IMR-90 (cell line): ENCODE measurements around the gene AP2A1. TPM values are rescaled to one million over a fixed set of nuclear protein-coding genes. Genes with fewer than 3 reads are reported as not detected.

Source experiments
- ATAC-seq: fragments of 200-7000 bp; cut with Tn5 transposase; 2 replicates; pipeline ENCODE4 v1.9.1; 2020; ENCODE audit warnings: low read depth, mild to moderate bottlenecking, moderate library complexity
- BruUV-seq: library from RNA; stranded (reverse); fragments of 400-500 nt; replicated peaks from 2 replicates; lab custom pipeline; 2021; lab: Mats Ljungman, UMichigan
- CTCF ChIA-PET: fragments of 300-600 bp; formaldehyde crosslinking; extraction: SDS; loops from one replicate; lab custom pipeline; 2021; ENCODE audit warnings: antibody characterized with exemption; lab: Yijun Ruan, JAX
- POLR2A ChIA-PET: fragments of 300-600 bp; sonication (Branson Sonifier 250); formaldehyde crosslinking; loops from one replicate; lab custom pipeline; 2022; ENCODE audit warnings: antibody characterized with exemption; ENCODE audit not compliant: unreplicated experiment; lab: Charles Lee
- DNase-seq: peaks from one replicate; pipeline ENCODE4 v3.0.0; 2013
- H2AFZ ChIP-seq: replicated peaks from 2 replicates; pipeline ENCODE3; 2013; ENCODE audit warnings: low read length, mild to moderate bottlenecking; ENCODE audit not compliant: poor library complexity
- H2AK5ac ChIP-seq: 2 replicates; pipeline ENCODE4 v1.6.1; 2013; ENCODE audit warnings: low read depth, low read length, inconsistent platforms
- H2AK9ac ChIP-seq: replicated peaks from 2 replicates; pipeline ENCODE3; 2013; ENCODE audit warnings: mild to moderate bottlenecking, low read depth, low read length, moderate library complexity; ENCODE audit not compliant: poor library complexity
- H2BK120ac ChIP-seq: 2 replicates; pipeline ENCODE4 v1.6.1; 2013; ENCODE audit warnings: low read depth, low read length, inconsistent platforms
- H2BK15ac ChIP-seq: 3 replicates; pipeline ENCODE4 v1.6.1; 2013; ENCODE audit warnings: low read depth, low read length, inconsistent platforms
- H2BK20ac ChIP-seq: 2 replicates; pipeline ENCODE4 v1.6.1; 2013; ENCODE audit warnings: low read depth, mild to moderate bottlenecking, inconsistent platforms, low read length, moderate library complexity
- H2BK5ac ChIP-seq: 2 replicates; pipeline ENCODE4 v1.6.1; 2013; ENCODE audit warnings: mild to moderate bottlenecking, low read depth, low read length, inconsistent platforms; ENCODE audit not compliant: poor library complexity, severe bottlenecking
- H3K14ac ChIP-seq: replicated peaks from 2 replicates; pipeline ENCODE4 v1.6.1; 2013; ENCODE audit warnings: low read depth, low read length, inconsistent platforms
- H3K18ac ChIP-seq: 2 replicates; pipeline ENCODE4 v1.6.1; 2013; ENCODE audit warnings: low read depth, low read length, control low read depth
- H3K23ac ChIP-seq: 2 replicates; pipeline ENCODE4 v1.6.1; 2013; ENCODE audit warnings: low read depth, low read length, inconsistent platforms
- H3K27ac ChIP-seq: 2 replicates; pipeline ENCODE4 v1.5.1; 2013; ENCODE audit warnings: mild to moderate bottlenecking, control low read depth, low read length; ENCODE audit not compliant: insufficient read depth
- H3K27me3 ChIP-seq: 2 replicates; pipeline ENCODE4 v1.6.1; 2013; ENCODE audit warnings: low read length; ENCODE audit not compliant: control insufficient read depth, insufficient read depth
- H3K36me3 ChIP-seq: 2 replicates; pipeline ENCODE4 v1.6.1; 2013; ENCODE audit warnings: low read length, mixed read lengths; ENCODE audit not compliant: control insufficient read depth, insufficient read depth
- H3K4ac ChIP-seq: 2 replicates; pipeline ENCODE4 v1.6.1; 2013; ENCODE audit warnings: low read depth, low read length, inconsistent platforms
- H3K4me1 ChIP-seq: 2 replicates; pipeline ENCODE4 v1.6.1; 2013; ENCODE audit warnings: low read length, mixed read lengths; ENCODE audit not compliant: control insufficient read depth, insufficient read depth
- H3K4me2 ChIP-seq: 2 replicates; pipeline ENCODE4 v1.6.1; 2013; ENCODE audit warnings: low read depth, mild to moderate bottlenecking, control low read depth, low read length, moderate library complexity
- H3K4me3 ChIP-seq: 2 replicates; pipeline ENCODE4 v1.5.1; 2013; ENCODE audit warnings: low read depth, mild to moderate bottlenecking, control low read depth, low read length, moderate library complexity; ENCODE audit not compliant: insufficient read depth
- H3K56ac ChIP-seq: 2 replicates; pipeline ENCODE4 v1.6.1; 2013; ENCODE audit warnings: low read length, inconsistent platforms; ENCODE audit not compliant: insufficient read depth; ENCODE audit errors: extremely low read depth
- H3K79me1 ChIP-seq, 2 experiments: 2 replicates each; pipeline ENCODE4 v1.6.1; 2013; ENCODE audit warnings: low read length in 2 of 2, inconsistent platforms in 1 of 2, low read depth in 1 of 2
- H3K9ac ChIP-seq: 2 replicates; pipeline ENCODE4 v1.6.1; 2013; ENCODE audit warnings: low read depth, low read length, control low read depth
- H3K9me1 ChIP-seq: 2 replicates; pipeline ENCODE4 v1.6.1; 2013; ENCODE audit warnings: low read length, inconsistent platforms; ENCODE audit not compliant: insufficient read depth
- H3K9me3 ChIP-seq: 2 replicates; pipeline ENCODE4 v1.6.1; 2013; ENCODE audit warnings: low read length; ENCODE audit not compliant: control insufficient read depth, insufficient read depth
- H4K20me1 ChIP-seq: 2 replicates; pipeline ENCODE4 v1.6.1; 2013; ENCODE audit warnings: low read length, inconsistent platforms; ENCODE audit not compliant: insufficient read depth
- H4K5ac ChIP-seq: 2 replicates; pipeline ENCODE4 v1.6.1; 2013; ENCODE audit warnings: mild to moderate bottlenecking, low read depth, low read length, control low read depth
- H4K8ac ChIP-seq, 2 experiments: 2 replicates each; pipeline ENCODE4 v1.6.1; 2013; ENCODE audit warnings: low read depth in 2 of 2, low read length in 2 of 2, control low read depth in 1 of 2, inconsistent platforms in 1 of 2
- H4K91ac ChIP-seq: 2 replicates; pipeline ENCODE4 v1.6.1; 2013; ENCODE audit warnings: low read depth, low read length, inconsistent platforms; ENCODE audit not compliant: insufficient read depth
- BHLHE40 ChIP-seq: fragments of 150-350 bp; IDR thresholded peaks from 2 replicates; pipeline ENCODE4 v1.6.1; 2016; ENCODE audit warnings: mild to moderate bottlenecking, low read depth, low read length
- CEBPB ChIP-seq: IDR thresholded peaks from 2 replicates; pipeline ENCODE4 v1.6.1; 2012; ENCODE audit warnings: low read depth, low read length, improper control_type of control experiment
- CHD1 ChIP-seq: IDR thresholded peaks from 2 replicates; pipeline ENCODE4 v1.6.1; 2012; ENCODE audit warnings: low read depth, low read length, improper control_type of control experiment
- MAFK ChIP-seq: IDR thresholded peaks from 2 replicates; pipeline ENCODE4 v1.6.1; 2012; ENCODE audit warnings: low read depth, low read length, improper control_type of control experiment
- POLR2A ChIP-seq: IDR thresholded peaks from 2 replicates; pipeline ENCODE4 v1.6.1; 2012; ENCODE audit warnings: mild to moderate bottlenecking, low read depth, low read length
- RAD21 ChIP-seq: IDR thresholded peaks from 2 replicates; pipeline ENCODE4 v1.6.1; 2012; ENCODE audit warnings: low read length, improper control_type of control experiment
- RCOR1 ChIP-seq: IDR thresholded peaks from 2 replicates; pipeline ENCODE4 v1.6.1; 2012; ENCODE audit warnings: mild to moderate bottlenecking, low read length, improper control_type of control experiment; ENCODE audit not compliant: insufficient replicate concordance
- SMC3 ChIP-seq: fragments of 150-350 bp; IDR thresholded peaks from 2 replicates; pipeline ENCODE4 v1.6.1; 2016; ENCODE audit warnings: low read depth, mild to moderate bottlenecking, antibody characterized with exemption, low read length, moderate library complexity
- WGBS, 2 experiments: methylation state at CpG; one replicate each; pipeline versions ENCODE4 v1.1.5 to v1.1.7; 2013; ENCODE audit warnings: missing lambda C conversion rate in 2 of 2; ENCODE audit not compliant: insufficient read length in 1 of 2; ENCODE audit errors: extremely low coverage in 2 of 2; 5-methylcytosine and 5-hydroxymethylcytosine counted together
- dilution Hi-C: fragments of 300-500 bp; cut with HindIII; formaldehyde crosslinking; loops from one replicate; pipeline ENCODE4 v1.14.3; 2018; ENCODE audit warnings: low sequenced_read_pairs; ENCODE audit not compliant: unreplicated experiment
- in situ Hi-C: fragments of 300-500 bp; cut with MboI; formaldehyde crosslinking; loops from 3 replicates; pipeline ENCODE4 v1.14.3; 2019; ENCODE audit warnings: low sequenced_read_pairs, inconsistent platforms, mixed read lengths
- intact Hi-C: fragments of 100-400 bp; cut with micrococcal nuclease; formaldehyde crosslinking; loops from 2 replicates; pipeline ENCODE4 v1.10.0; 2022
- microRNA-seq, 2 experiments: library from miRNA; stranded (forward) in 1 of 2; unstranded in 1 of 2; fragments of 10-50 nt in 1 of 2; fragments of <30 nt in 1 of 2; gene quantifications in 1 of 2; microRNA quantifications in 1 of 2; one replicate each; pipeline versions ENCODE3 to v1.1.0; 2013 to 2020; ENCODE audit not compliant: insufficient read depth in 1 of 2, insufficient read length in 1 of 2, unreplicated experiment in 1 of 2
- polyA plus RNA-seq, 3 experiments: library from polyadenylated mRNA; depleted of rRNA; stranded (reverse); fragments of >200 nt; gene quantifications; 2 replicates each; pipeline ENCODE4 v1.2.3, GENCODE V29; 2012; ENCODE audit warnings: low replicate concordance in 1 of 3
- small RNA-seq, 5 experiments: library from RNA; depleted of rRNA; stranded (forward); fragments of <200 nt; gene quantifications; one replicate each; pipeline ENCODE3, GENCODE V24; 2012
- total RNA-seq: library from RNA; depleted of rRNA; stranded (reverse); fragments of >200 nt; gene quantifications from 2 replicates; pipeline ENCODE4 v1.2.3, GENCODE V29; 2012; rRNA removed
- TF ChIP-seq, protein P1 (sequence below): fragments of 150-350 bp; IDR thresholded peaks from 2 replicates; pipeline ENCODE4 v1.6.1; 2016; ENCODE audit warnings: low read depth, mild to moderate bottlenecking, low read length, moderate library complexity, borderline replicate concordance

Gene AP2A1
- total and polyA plus RNA-seq, 2 of the 4 experiments (the other 2 are of a cell fraction), result 40.7 to 122 TPM

DNA sequence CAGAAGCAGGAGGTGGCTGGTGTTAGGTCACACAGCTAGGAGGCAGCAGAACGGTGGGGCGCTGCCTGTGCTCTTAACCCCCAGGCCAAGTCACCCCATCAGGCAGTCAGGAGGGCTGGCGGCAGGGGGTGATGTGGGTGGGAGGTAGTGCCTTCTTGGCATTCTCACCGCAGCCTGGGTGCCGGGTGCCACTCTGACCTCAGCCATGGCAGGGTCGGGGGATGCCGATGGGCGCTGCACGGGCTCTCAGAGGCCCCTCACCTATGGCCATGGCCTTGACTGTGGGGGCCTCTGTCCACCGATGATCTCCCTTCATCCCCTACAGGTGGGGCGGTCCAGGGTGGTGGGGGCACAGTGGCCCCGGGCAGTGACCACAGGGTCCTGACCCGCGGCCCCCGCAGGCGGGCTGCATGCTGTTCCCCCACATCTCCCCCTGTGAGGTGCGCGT is 89.8 kb downstream of the AP2A1 start:
- Histone ChIP-seq H2BK5ac (no peak overlapping the region), H4K8ac (no peak overlapping the region), H3K4ac (no peak overlapping the region), H4K91ac (no peak overlapping the region), H2BK120ac (no peak overlapping the region), H3K56ac (no peak overlapping the region), H4K5ac (no peak overlapping the region; the same call in 1 of the 2 replicates), H3K9ac (no peak overlapping the region), H3K9me1 (peaks cover 15% of the 10 kb centered on the region), H2BK20ac (no peak overlapping the region), H2BK15ac (no peak overlapping the region), H2AFZ (no peak overlapping the region), H3K18ac (no peak overlapping the region), H3K4me2 (no peak overlapping the region), H3K4me1 (peaks cover 20% of the 10 kb centered on the region), H2AK9ac (peak overlapping the region; percentile 70), H3K9me3 (no peaks in the 10 kb centered on the region), H2AK5ac (no peak overlapping the region), H4K20me1 (peaks cover 78% of the 10 kb centered on the region), H3K23ac (no peak overlapping the region), H3K27ac (no peak overlapping the region), H3K4me3 (no peak overlapping the region), H3K27me3 (no peaks in the 10 kb centered on the region), H3K79me1 (peaks cover 4 to 82% of the 10 kb centered on the region in 2 experiments), H3K36me3 (peaks cover 70% of the 10 kb centered on the region), H3K14ac (no peak overlapping the region)
- dilution Hi-C loops (no loop called here), intact Hi-C loops (no loop called here), in situ Hi-C loops (loop anchor here (10.0 kb wide), 1 partner anchor 172 kb away; the partner anchor contains the start of gene ADM5)
- ATAC-seq (no peak), DNase-seq (no peak)
- 100% methylated on average over 1 of the region's 18 CpGs; no CpG with 5 or more reads in 1 of the 2 experiments for WGBS, 2 experiments
- ChIA-PET POLR2A (no interaction called here), CTCF (no interaction called here)
- no peak for TF ChIP-seq CEBPB
- no peak for TF ChIP-seq RAD21
- TF ChIP-seq, protein P1, sequence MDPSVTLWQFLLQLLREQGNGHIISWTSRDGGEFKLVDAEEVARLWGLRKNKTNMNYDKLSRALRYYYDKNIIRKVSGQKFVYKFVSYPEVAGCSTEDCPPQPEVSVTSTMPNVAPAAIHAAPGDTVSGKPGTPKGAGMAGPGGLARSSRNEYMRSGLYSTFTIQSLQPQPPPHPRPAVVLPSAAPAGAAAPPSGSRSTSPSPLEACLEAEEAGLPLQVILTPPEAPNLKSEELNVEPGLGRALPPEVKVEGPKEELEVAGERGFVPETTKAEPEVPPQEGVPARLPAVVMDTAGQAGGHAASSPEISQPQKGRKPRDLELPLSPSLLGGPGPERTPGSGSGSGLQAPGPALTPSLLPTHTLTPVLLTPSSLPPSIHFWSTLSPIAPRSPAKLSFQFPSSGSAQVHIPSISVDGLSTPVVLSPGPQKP, result no peak
- no peak for TF ChIP-seq CHD1
- TF ChIP-seq RCOR1, result no peak
- TF ChIP-seq MAFK, result no peak
- no peak for TF ChIP-seq SMC3
- no peak for TF ChIP-seq POLR2A
- no peak for TF ChIP-seq BHLHE40
- BruUV-seq, result no TSS peak

Small RNA genes lying within 50 kb of the gene (microRNA-seq; reads per million reads assigned to microRNA genes)
- 1.0 to 2.9 reads per million in 2 experiments for gene MIR4749 (ENCODE audit: insufficient read depth in 1 of 2, insufficient read length in 1 of 2, unreplicated experiment in 1 of 2)
- gene MIR6799 (ENCODE audit: insufficient read depth in 1 of 2, insufficient read length in 1 of 2, unreplicated experiment in 1 of 2), result 1.8 to 4.1 reads per million in 2 experiments
- not detected for gene MIR6800 (ENCODE audit: unreplicated experiment)
- not detected for gene RNU6-841P (ENCODE audit: insufficient read depth, insufficient read length)

Small RNA genes lying within 50 kb of the gene (small RNA-seq; reads per million reads assigned to genes)
- gene MIR4749, result 0 reads per million in 5 experiments
- 0 to 0.98 (median 0) reads per million in 5 experiments for gene MIR6799
- 0.04 to 15.7 (median 0.31) reads per million in 5 experiments for gene RNU6-841P

Other genes with a start within 250 kb of the AP2A1 start
- gene RCN3, start 239.0 kb upstream of the AP2A1 start, total RNA-seq, result 102 and 111 TPM in 2 replicates
- 116 and 119 TPM in 2 replicates for gene RCN3, start 239.0 kb upstream of the AP2A1 start, polyA plus RNA-seq (2012; rRNA removed)
- gene NOSIP, start 186.4 kb upstream of the AP2A1 start, total RNA-seq, result 118 and 130 TPM in 2 replicates
- gene NOSIP, start 186.4 kb upstream of the AP2A1 start, polyA plus RNA-seq (2012; rRNA removed), result 138 and 164 TPM in 2 replicates
- under 0.01 and 0.54 TPM in 2 replicates for gene PRRG2, start 185.7 kb upstream of the AP2A1 start, total RNA-seq
- 0.14 and 0.52 TPM in 2 replicates for gene PRRG2, start 185.7 kb upstream of the AP2A1 start, polyA plus RNA-seq (2012; rRNA removed)
- gene PRR12, start 175.8 kb upstream of the AP2A1 start, total RNA-seq, result 0.28 and 0.36 TPM in 2 replicates
- gene PRR12, start 175.8 kb upstream of the AP2A1 start, polyA plus RNA-seq (2012; rRNA removed), result 4.0 and 4.1 TPM in 2 replicates
- gene RRAS, start 126.9 kb upstream of the AP2A1 start, total RNA-seq, result 50.2 and 50.5 TPM in 2 replicates
- 241 and 267 TPM in 2 replicates for gene RRAS, start 126.9 kb upstream of the AP2A1 start, polyA plus RNA-seq (2012; rRNA removed)
- 2.2 and 3.1 TPM in 2 replicates for gene SCAF1, start 124.8 kb upstream of the AP2A1 start, total RNA-seq
- gene SCAF1, start 124.8 kb upstream of the AP2A1 start, polyA plus RNA-seq (2012; rRNA removed), result 14.6 and 14.8 TPM in 2 replicates
- gene IRF3, start 101.1 kb upstream of the AP2A1 start, total RNA-seq, result 37.2 and 39.6 TPM in 2 replicates
- gene IRF3, start 101.1 kb upstream of the AP2A1 start, polyA plus RNA-seq (2012; rRNA removed), result 65.2 and 95.9 TPM in 2 replicates
- gene BCL2L12, start 101.1 kb upstream of the AP2A1 start, total RNA-seq, result 3.9 and 4.7 TPM in 2 replicates
- gene BCL2L12, start 101.1 kb upstream of the AP2A1 start, polyA plus RNA-seq (2012; rRNA removed), result 32.6 and 51.4 TPM in 2 replicates
- gene PRMT1, start 89.7 kb upstream of the AP2A1 start, total RNA-seq, result 672 and 840 TPM in 2 replicates
- gene PRMT1, start 89.7 kb upstream of the AP2A1 start, polyA plus RNA-seq (2012; rRNA removed), result 497 and 529 TPM in 2 replicates
- gene ADM5, start 77.4 kb upstream of the AP2A1 start, total RNA-seq, result 0.18 and 0.28 TPM in 2 replicates
- gene ADM5, start 77.4 kb upstream of the AP2A1 start, polyA plus RNA-seq (2012; rRNA removed), result 0.99 and 1.7 TPM in 2 replicates
- gene CPT1C, start 75.9 kb upstream of the AP2A1 start, total RNA-seq, result 14.2 and 14.7 TPM in 2 replicates
- 53.1 and 56.1 TPM in 2 replicates for gene CPT1C, start 75.9 kb upstream of the AP2A1 start, polyA plus RNA-seq (2012; rRNA removed)
- not detected in 2 replicates for gene TSKS, start 3.7 kb upstream of the AP2A1 start, total RNA-seq
- 0.10 TPM in 1 of 2 replicates, not detected in the other for gene TSKS, start 3.7 kb upstream of the AP2A1 start, polyA plus RNA-seq (2012; rRNA removed)
- 10.6 and 14.3 TPM in 2 replicates for gene FUZ, start 46.3 kb downstream of the AP2A1 start, total RNA-seq
- gene FUZ, start 46.3 kb downstream of the AP2A1 start, polyA plus RNA-seq (2012; rRNA removed), result 10.4 and 12.1 TPM in 2 replicates
- gene MED25, start 51.3 kb downstream of the AP2A1 start, total RNA-seq, result 4.7 and 5.3 TPM in 2 replicates
- 37.0 and 38.5 TPM in 2 replicates for gene MED25, start 51.3 kb downstream of the AP2A1 start, polyA plus RNA-seq (2012; rRNA removed)
- gene PTOV1, start 84.2 kb downstream of the AP2A1 start, total RNA-seq, result 34.4 and 36.1 TPM in 2 replicates
- gene PTOV1, start 84.2 kb downstream of the AP2A1 start, polyA plus RNA-seq (2012; rRNA removed), result 106 and 107 TPM in 2 replicates
- gene PNKP, start 100.6 kb downstream of the AP2A1 start, total RNA-seq, result 10.6 and 14.2 TPM in 2 replicates
- 25.0 and 33.0 TPM in 2 replicates for gene PNKP, start 100.6 kb downstream of the AP2A1 start, polyA plus RNA-seq (2012; rRNA removed)
- gene AKT1S1, start 110.4 kb downstream of the AP2A1 start, total RNA-seq, result 3.6 and 5.0 TPM in 2 replicates
- 54.4 and 68.7 TPM in 2 replicates for gene AKT1S1, start 110.4 kb downstream of the AP2A1 start, polyA plus RNA-seq (2012; rRNA removed)
- 1.1 and 1.4 TPM in 2 replicates for gene TBC1D17, start 110.7 kb downstream of the AP2A1 start, total RNA-seq
- 26.8 and 27.8 TPM in 2 replicates for gene TBC1D17, start 110.7 kb downstream of the AP2A1 start, polyA plus RNA-seq (2012; rRNA removed)
- under 0.01 and 0.36 TPM in 2 replicates for gene IL4I1, start 129.9 kb downstream of the AP2A1 start, total RNA-seq
- 0.27 and 0.31 TPM in 2 replicates for gene IL4I1, start 129.9 kb downstream of the AP2A1 start, polyA plus RNA-seq (2012; rRNA removed)
- gene ATF5, start 162.2 kb downstream of the AP2A1 start, total RNA-seq, result 2.7 and 3.3 TPM in 2 replicates
- gene ATF5, start 162.2 kb downstream of the AP2A1 start, polyA plus RNA-seq (2012; rRNA removed), result 13.3 and 15.7 TPM in 2 replicates
- gene NUP62, start 162.5 kb downstream of the AP2A1 start, total RNA-seq, result 21.3 and 26.4 TPM in 2 replicates
- 29.7 and 32.4 TPM in 2 replicates for gene NUP62, start 162.5 kb downstream of the AP2A1 start, polyA plus RNA-seq (2012; rRNA removed)
- gene SIGLEC11, start 194.2 kb downstream of the AP2A1 start, total RNA-seq, result not detected in 2 replicates
- not detected in 2 replicates for gene SIGLEC11, start 194.2 kb downstream of the AP2A1 start, polyA plus RNA-seq (2012; rRNA removed)